Spinal cord (tissue), 10 donors: ENCODE data around the gene LHX4. TPM values are rescaled to one million over a fixed set of nuclear protein-coding genes. Genes with fewer than 3 reads are reported as not detected.

Experiments
- DNase-seq, 6 donors: peaks; one replicate each; pipeline versions ENCODE4 v3.0.0 to v3.0.0-alpha.2; 2013 to 2015; ENCODE audit warnings: low spot score in 6 of 6, low read depth in 4 of 6
- H3K27ac ChIP-seq: one replicate; pipeline ENCODE4 v1.5.1; 2013; ENCODE audit warnings: low read depth, low read length, control low read depth
- H3K27me3 ChIP-seq: one replicate; pipeline ENCODE4 v1.6.1; 2013; ENCODE audit warnings: low read length; ENCODE audit not compliant: control insufficient read depth, insufficient read depth
- H3K36me3 ChIP-seq: one replicate; pipeline ENCODE4 v1.6.1; 2013; ENCODE audit warnings: low read length; ENCODE audit not compliant: control insufficient read depth, insufficient read depth
- H3K4me1 ChIP-seq: one replicate; pipeline ENCODE4 v1.6.1; 2013; ENCODE audit warnings: low read length; ENCODE audit not compliant: control insufficient read depth, insufficient read depth
- H3K4me3 ChIP-seq: one replicate; pipeline ENCODE4 v1.5.1; 2013; ENCODE audit warnings: low read depth, low read length, control low read depth
- H3K9me3 ChIP-seq: one replicate; pipeline ENCODE4 v1.6.1; 2013; ENCODE audit warnings: low read length; ENCODE audit not compliant: control insufficient read depth, insufficient read depth
- WGBS: methylation state at CpG from one replicate; pipeline ENCODE4 v1.1.5; 2013; ENCODE audit warnings: missing lambda C conversion rate; ENCODE audit not compliant: insufficient coverage; 5-methylcytosine and 5-hydroxymethylcytosine counted together
- polyA plus RNA-seq, 2 donors: library from polyadenylated mRNA; unstranded; fragments of 120-200 nt; gene quantifications; one replicate each; pipeline ENCODE4 v1.2.1, GENCODE V29; 2013; ENCODE audit not compliant: insufficient read length in 2 of 2
- total RNA-seq, 2 donors: library from RNA; depleted of rRNA in 1 of 2; stranded (reverse); fragments of 120-200 nt in 1 of 2; fragments of >200 nt in 1 of 2; gene quantifications; one replicate each; pipeline versions ENCODE4 v1.2.3 to v1.2.4, GENCODE V29; 2013 to 2014
- donor health status: healthy.

LHX4 gene
- total and polyA plus RNA-seq, 4 donors, result 0.39 to 4.4 (median 2.5) TPM

DNA sequence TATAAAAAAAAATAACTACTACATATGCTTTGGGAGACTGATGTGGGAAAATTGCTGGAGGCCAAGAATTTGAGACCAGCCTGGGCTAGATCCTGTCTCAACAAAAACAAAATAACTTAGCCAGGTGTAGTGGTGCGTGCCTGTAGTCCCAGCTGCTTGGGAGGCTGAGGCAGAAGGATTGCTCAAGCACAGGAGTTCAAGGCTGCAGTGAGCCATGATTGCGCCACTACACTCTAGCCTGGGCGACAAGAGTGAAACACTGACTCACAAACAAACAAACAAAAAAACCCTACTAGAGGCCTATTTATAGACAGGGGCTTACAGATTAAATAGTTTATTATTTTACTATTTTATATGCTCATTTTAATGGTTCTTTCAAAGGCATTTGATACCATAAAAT lies 80.0 kb downstream of the LHX4 start:
- peaks cover 1% of the 10 kb centered on the region for H3K9me3 ChIP-seq
- H3K27ac ChIP-seq, result no peak overlapping the region
- peaks cover 3% of the 10 kb centered on the region for H3K36me3 ChIP-seq
- H3K4me1 ChIP-seq, result no peaks in the 10 kb centered on the region
- no peaks in the 10 kb centered on the region for H3K27me3 ChIP-seq
- no peak for DNase-seq
- WGBS, result no CpG with 5 or more reads among the region's 3 CpGs
- no peak overlapping the region for H3K4me3 ChIP-seq

DNA sequence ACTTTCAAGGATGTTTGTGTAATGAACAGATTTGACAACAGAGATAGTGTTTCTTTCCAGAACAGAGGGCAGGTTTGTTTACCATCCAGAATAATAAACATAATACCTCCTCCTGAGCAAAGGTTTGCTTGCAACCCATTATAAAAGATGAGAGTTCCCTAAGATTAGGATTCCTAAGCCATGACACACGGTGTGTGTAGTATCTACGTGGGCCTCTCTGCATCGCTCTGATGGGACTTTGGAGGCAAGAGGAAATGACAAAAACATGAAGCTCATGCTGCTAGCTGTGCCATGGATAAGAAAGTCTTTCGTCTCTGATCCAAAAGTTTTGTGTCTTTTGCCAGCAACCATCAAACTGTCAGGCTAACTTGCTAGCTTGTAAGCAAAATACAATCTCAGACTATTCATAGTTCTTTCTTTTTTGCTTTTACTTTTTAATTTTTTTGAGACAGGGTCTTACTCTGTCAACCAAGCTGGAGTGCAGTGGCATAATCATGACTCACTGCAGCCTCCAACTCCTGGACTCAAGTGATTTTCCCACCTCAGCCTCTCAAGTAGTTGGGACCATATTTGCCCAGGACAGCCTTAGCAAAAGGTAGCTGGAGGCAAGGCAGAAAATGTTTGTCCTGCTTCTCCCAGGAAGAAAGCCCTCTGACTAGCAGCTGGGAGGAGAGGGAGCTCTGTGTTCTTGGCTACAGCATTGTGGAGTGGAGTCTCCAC lies 81.1 kb downstream of the LHX4 start:
- no peaks in the 10 kb centered on the region for H3K27me3 ChIP-seq
- H3K4me3 ChIP-seq, result no peak overlapping the region
- 100% methylated on average over 4 of the region's 4 CpGs for WGBS
- no peaks in the 10 kb centered on the region for H3K4me1 ChIP-seq
- no peak overlapping the region for H3K27ac ChIP-seq
- peaks cover 1% of the 10 kb centered on the region for H3K9me3 ChIP-seq
- H3K36me3 ChIP-seq, result peaks cover 3% of the 10 kb centered on the region
- no peak for DNase-seq

DNA sequence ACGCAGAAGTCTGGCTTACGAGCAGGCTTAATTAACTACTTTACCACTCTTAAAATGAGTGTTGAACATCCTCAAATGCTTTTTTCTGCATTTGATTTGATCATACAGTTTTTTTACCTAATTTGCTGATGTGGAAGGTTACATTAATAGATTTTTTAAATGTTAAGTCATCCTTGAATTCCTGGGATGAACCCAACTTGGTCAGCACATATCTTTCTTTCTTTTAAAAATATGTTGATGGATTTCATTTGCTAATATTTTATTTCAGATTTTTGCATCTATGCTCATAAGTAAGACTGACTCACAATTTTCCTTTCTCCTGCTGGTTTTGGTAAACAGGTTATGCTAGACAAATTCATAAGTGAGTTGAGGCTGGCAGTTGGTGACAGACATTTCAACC lies 82.9 kb downstream of the LHX4 start:
- Histone ChIP-seq H3K9me3 (no peaks in the 10 kb centered on the region), H3K4me1 (no peaks in the 10 kb centered on the region), H3K27me3 (no peaks in the 10 kb centered on the region), H3K27ac (no peak overlapping the region), H3K4me3 (no peak overlapping the region), H3K36me3 (peaks cover 3% of the 10 kb centered on the region)
- no peak for DNase-seq
- no CpG with 5 or more reads among the region's 2 CpGs for WGBS

DNA sequence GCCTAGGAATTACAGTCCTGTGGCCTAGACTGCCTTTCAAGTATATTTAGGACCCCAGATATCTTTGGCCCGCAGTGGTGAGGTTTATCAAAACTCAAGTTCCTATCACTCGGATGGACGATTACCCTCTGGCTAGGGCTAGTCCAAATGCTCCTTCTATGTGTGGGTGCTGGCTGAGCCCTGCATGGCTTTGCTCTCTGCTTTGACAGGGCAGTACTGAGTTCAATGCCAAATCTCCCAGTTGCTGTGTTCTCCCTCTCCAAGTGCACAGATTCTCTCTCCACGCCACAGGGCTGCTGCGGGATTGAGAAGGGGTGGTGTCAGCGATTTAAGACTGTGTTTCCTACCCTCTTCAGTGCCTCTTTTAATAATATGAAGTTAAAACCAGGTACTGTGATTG lies 97.0 kb downstream of the LHX4 start:
- WGBS, result 100% methylated on average over 3 of the region's 6 CpGs
- no peak overlapping the region for H3K27ac ChIP-seq
- H3K4me3 ChIP-seq, result no peak overlapping the region
- H3K27me3 ChIP-seq, result no peaks in the 10 kb centered on the region
- H3K9me3 ChIP-seq, result no peaks in the 10 kb centered on the region
- no peaks in the 10 kb centered on the region for H3K4me1 ChIP-seq
- DNase-seq, result no peak
- no peaks in the 10 kb centered on the region for H3K36me3 ChIP-seq

Other genes starting within 250 kb of the LHX4 start
- 10 to 100 TPM; 25.0 to 25.7 TPM for gene QSOX1, start 75.4 kb upstream of the LHX4 start, total RNA-seq
- gene QSOX1, start 75.4 kb upstream of the LHX4 start, polyA plus RNA-seq, result 10 to 100 TPM; 39.7 to 46.5 TPM